ENCODE measurements around the gene GABRG3. TPM values are rescaled to one million over a fixed set of nuclear protein-coding genes. Genes with fewer than 3 reads are reported as not detected.

The GABRG3 gene
- total RNA-seq, 1 experiment from 2014 or later: 0.15 TPM

GRCh38 chr15:27498700-27499099 is 527.7 kb downstream of the GABRG3 start:
- no peaks in the 10 kb centered on the region for H3K23me2 ChIP-seq (ENCODE audit: insufficient read length, low read depth, low read length, poor library complexity, severe bottlenecking)
- WGBS (ENCODE audit: extremely low coverage, insufficient read length, low lambda C conversion rate): no CpG with 5 or more reads among the region's 10 CpGs

More at GRCh38 chr15:27498700-27499099, 527.7 kb downstream of the GABRG3 start:
- Histone ChIP-seq H3K18ac (ENCODE audit: insufficient read length, low read depth, low read length) (no peak overlapping the region), H4K91ac (ENCODE audit: insufficient read length, low read depth, low read length) (no peak overlapping the region), H4K20me1 (ENCODE audit: control insufficient read depth, insufficient read depth, insufficient read length) (no peaks in the 10 kb centered on the region), H3K56ac (ENCODE audit: insufficient read length, low read depth, low read length) (no peak overlapping the region), H3K79me1 (ENCODE audit: insufficient read depth, low read depth, low read length, poor library complexity, severe bottlenecking) (no peaks in the 10 kb centered on the region), H3K23ac (ENCODE audit: insufficient read length, low read depth, low read length) (no peak overlapping the region), H3K9ac (ENCODE audit: extremely low read depth, insufficient read length, low read length) (no peak overlapping the region), H4K8ac (replicated peaks; ENCODE audit: insufficient read length, low read depth, low read length) (no peak overlapping the region), H2BK120ac (ENCODE audit: low read depth, low read length, poor library complexity, severe bottlenecking) (no peak overlapping the region), H3K4ac (ENCODE audit: low read depth, low read length) (no peak overlapping the region), H3T11ph (ENCODE audit: low read length) (no peak overlapping the region), H2BK15ac (ENCODE audit: low read depth, low read length) (no peak overlapping the region), H3K4me1 (ENCODE audit: insufficient read depth, low read length) (no peaks in the 10 kb centered on the region), H2BK12ac (ENCODE audit: insufficient read length, low read depth, low read length) (no peak overlapping the region), H3K9me3 (ENCODE audit: control insufficient read depth, low read depth, low read length) (no peaks in the 10 kb centered on the region), H3K27me3 (ENCODE audit: insufficient read depth, low read length) (no peaks in the 10 kb centered on the region), H3K79me2 (ENCODE audit: insufficient read depth, low read length) (no peaks in the 10 kb centered on the region), H2BK20ac (ENCODE audit: low read depth, low read length, poor library complexity, severe bottlenecking) (no peak overlapping the region), H2AFZ (ENCODE audit: low read length) (no peak overlapping the region), H3K27ac (ENCODE audit: insufficient read length, low read depth, low read length) (no peak overlapping the region), H2AK5ac (ENCODE audit: insufficient read length, low read length) (no peak overlapping the region), H3K14ac (ENCODE audit: insufficient read depth, low read length) (no peak overlapping the region), H4K5ac (ENCODE audit: insufficient read length, low read depth, low read length) (no peak overlapping the region), H2BK5ac (ENCODE audit: insufficient read length, low read length) (no peak overlapping the region), H3K4me2 (ENCODE audit: insufficient read depth, insufficient read length, low read length) (no peak overlapping the region)
- Mint-ChIP-seq H3K4me3 (no peak overlapping the region), H3K9me3 (peaks cover 0 to 2% of the 10 kb centered on the region in 2 experiments; a peak in 1 of 5 replicates), H3K36me3 (ENCODE audit: insufficient read depth in 1 of 3, low read depth in 3 of 3) (no peaks in the 10 kb centered on the region; a peak in 1 of 7 replicates), H3K27ac (no peak overlapping the region), H3K4me1 (peaks cover 25 to 28% of the 10 kb centered on the region in 2 experiments), H3K27me3 (ENCODE audit: low read depth) (peaks cover 4% of the 10 kb centered on the region; the same call in 1 of the 2 replicates)
- no peak for DNase-seq
- TF ChIP-seq, protein P1, sequence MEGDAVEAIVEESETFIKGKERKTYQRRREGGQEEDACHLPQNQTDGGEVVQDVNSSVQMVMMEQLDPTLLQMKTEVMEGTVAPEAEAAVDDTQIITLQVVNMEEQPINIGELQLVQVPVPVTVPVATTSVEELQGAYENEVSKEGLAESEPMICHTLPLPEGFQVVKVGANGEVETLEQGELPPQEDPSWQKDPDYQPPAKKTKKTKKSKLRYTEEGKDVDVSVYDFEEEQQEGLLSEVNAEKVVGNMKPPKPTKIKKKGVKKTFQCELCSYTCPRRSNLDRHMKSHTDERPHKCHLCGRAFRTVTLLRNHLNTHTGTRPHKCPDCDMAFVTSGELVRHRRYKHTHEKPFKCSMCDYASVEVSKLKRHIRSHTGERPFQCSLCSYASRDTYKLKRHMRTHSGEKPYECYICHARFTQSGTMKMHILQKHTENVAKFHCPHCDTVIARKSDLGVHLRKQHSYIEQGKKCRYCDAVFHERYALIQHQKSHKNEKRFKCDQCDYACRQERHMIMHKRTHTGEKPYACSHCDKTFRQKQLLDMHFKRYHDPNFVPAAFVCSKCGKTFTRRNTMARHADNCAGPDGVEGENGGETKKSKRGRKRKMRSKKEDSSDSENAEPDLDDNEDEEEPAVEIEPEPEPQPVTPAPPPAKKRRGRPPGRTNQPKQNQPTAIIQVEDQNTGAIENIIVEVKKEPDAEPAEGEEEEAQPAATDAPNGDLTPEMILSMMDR (conservative IDR thresholded peaks at IDR 0.05): no peak
